Umbilical cord (tissue), 2 donors: ENCODE results near the gene DGCR8. TPM values are rescaled to one million over a fixed set of nuclear protein-coding genes. Genes with fewer than 3 reads are reported as not detected.

Experiments used
- DNase-seq: peaks from one replicate; pipeline ENCODE4 v3.0.0-alpha.2; 2015; ENCODE audit warnings: low spot score
- total RNA-seq: library from RNA; depleted of rRNA; stranded (reverse); fragments of >200 nt; gene quantifications from one replicate; pipeline ENCODE4 v1.2.3, GENCODE V29; 2014; ENCODE audit warnings: low replicate concordance; ENCODE audit not compliant: insufficient read depth

The DGCR8 gene
- 16.4 TPM for total RNA-seq

- peak; percentile 97 for DNase-seq
These were observed at the start of gene DGCR8 for GRCh38 chr22:20079745-20080444. Gene DGCR8, plus strand, starts transcription at chr22:20080241. Its CDS starts 5,723 bp downstream, at chr22:20085964.

DNA sequence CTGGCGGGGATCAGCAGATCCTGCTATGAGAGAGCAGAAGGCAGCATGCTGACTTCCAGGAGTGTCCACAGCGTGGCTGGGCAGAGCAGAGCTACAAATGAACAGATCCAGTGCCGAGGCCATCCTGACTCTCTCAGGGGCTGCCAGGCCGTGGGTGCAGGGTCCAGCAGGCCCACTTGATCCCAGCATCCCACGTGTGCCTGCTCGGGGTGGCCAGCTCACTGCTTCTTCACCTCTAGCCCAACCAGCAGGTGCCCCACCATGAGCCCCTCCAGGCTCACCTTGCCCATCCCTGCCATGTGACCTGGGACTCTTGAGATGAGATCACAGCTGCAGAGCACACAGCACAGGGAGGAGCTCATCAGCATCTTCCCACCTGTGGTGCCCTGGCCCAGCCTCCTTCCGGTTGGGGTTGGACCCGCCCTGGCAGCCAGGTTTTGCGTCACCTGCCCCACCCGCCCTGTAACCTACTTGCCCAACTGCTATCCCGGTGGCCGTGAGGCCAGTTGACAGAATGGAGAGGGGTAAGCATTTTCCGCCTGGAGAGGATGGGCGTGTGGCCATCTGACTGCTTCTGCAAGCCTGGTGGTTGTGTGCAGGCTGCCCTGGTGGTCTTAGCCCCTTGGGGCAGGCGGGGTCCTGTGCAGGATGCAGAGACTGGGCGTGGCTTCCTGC is 48.2 kb upstream of the DGCR8 start:
- no peak for DNase-seq

DNA sequence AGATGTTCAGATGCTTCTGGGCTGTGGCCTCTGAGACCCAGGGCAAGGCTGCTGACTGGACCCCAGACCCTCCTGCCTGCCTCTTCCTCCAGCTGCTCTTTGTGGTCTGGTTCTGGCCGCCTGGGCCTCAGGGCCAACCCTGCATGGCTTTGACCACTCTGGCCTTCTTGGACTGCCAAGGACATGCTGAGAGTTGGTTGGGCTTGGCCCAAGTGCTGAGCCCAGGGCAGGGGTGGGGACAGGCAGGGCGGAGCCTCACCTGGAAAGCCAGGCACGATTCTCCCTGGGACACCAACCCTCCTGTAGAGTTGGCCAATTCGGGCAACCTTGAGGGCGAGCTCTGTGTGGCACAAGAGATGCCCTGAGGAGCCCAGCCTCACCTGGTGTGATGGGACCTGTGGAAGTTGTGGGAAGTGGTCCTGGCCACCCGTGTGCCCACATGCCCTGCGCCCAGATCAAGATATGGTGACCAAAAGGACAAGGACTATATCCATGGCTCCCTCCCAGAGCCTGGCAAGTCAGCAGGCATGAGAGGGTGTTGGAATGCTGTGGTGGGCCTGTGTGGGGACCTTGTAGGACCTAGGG is 47.5 kb upstream of the DGCR8 start:
- no peak for DNase-seq

DNA sequence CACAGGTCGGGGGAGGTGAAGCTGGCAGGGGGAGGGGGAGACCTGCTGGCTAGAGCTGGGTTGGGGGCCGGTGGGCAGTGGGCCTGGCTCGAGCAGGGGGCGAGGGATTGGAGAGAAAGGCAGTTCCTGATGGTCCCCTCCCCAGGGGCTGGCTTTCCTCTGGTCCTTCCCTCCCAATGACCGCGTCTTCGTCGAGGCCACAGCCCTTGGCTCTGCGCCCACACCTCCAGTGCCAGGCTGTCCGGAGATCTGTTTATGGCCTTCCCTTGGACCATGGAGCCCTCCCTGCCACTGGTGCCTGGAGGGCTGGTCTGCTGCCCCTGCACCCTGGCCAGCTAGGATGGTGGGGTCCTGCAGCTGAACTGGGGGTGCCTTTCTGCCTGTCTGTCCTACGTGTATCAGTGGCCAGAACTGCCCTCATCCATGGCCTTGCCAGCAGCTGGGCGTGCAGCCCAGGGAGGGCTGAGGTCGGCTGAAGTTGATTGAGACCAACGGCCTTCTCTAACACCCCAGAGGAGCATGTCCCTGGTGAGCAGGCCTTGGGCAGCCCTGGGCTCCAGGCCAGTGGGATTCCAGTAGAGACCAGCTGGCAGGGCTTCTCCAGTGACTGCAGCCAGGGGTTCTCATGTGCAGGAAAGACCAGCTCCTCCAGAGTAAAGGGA is 46.9 kb upstream of the DGCR8 start:
- no peak for DNase-seq

DNA sequence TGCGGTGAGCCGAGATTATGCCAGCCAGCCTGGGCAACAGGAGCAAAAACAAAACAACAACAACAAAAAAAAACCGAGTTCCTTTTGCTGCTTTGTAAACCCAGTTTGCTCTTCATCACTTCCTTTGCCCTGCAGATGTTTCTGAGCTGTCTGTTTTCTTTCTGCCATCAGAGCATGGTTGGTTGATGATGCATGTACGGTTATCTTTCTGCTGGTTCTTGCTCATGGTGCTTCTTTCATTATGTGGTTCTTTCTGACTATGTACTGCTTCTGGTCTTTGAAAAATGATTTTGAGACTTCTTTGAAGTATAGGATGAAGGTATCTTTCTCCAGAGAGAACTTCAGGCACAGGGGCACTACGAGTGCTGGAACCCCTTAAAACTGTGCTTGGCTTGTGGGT is 45.9 kb upstream of the DGCR8 start:
- DNase-seq = no peak

- no peak for DNase-seq
These were observed 44.5 kb upstream of the DGCR8 start for GRCh38 chr22:20035375-20036083.

- no peak for DNase-seq
These were observed 44.0 kb upstream of the DGCR8 start for GRCh38 chr22:20036084-20036482.

GRCh38 chr22:20036535-20037392 is 43.3 kb upstream of the DGCR8 start:
- no peak for DNase-seq

DNA sequence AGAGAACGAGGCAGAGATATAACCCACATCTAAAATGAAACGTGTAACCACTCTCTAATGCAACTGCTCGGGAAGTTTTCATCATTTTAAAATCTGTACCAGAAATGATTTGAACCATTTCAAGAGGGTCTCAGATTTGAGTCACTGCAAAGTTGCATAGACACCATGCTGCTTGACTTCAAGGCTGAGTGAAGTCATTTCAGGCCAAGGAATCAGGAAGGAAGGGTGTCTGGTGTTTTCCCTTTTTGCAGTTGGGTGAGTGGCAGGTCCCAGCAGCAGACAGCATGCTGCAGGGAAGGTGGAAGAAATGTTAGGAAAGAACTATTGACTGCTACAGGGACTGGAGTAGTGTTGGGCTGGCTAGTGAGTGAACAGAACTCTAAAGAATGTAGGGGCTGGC is 42.6 kb upstream of the DGCR8 start:
- no peak for DNase-seq

DNA sequence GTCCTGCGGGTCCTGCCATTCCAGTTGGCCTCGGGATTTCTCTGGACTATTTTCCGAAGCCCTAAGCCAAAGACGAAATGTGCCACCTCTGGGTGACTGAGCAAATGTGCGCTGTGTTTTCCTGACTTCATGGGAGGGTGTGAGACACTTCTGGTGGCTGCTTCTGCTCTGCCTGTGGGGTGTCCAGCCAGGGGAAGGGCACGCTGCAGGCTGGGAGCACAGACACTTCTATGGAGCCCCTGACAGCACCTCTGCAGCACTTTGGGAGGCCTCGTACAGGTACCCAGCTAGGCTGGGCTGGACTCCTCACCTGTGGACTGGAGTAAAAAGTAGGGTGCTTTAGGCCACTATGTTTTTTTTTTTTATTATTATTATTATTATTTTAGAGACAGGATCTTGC is 41.5 kb upstream of the DGCR8 start:
- no peak for DNase-seq

DNA sequence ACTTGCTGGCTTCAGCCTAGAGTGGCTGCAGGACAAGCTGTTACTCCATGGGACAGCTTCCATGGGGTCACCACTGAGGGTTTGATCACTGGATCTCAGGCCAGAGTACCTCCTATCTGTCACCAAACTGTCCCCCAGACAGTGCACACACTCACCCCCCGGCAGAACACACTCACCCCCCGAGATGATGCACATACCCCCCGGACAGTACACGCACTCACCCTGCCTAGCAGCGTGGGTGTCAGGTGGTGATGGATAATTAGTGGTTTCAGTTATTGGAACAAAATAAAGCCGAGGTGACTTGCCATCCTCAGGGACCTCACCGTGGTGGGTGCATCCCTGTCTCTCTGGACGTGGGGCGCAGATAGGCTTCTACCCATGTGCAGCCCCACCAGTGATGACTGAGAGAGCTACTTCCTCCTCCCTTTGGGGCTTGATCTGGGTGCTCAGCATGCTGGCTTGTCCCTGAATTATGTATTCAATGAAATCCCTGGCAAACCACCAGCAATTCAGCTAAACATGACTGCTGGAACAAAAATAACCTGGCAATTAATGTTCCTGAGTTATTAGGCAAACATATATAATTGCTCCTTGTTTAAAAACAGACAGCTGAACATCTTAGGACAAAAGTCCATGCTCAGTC is 40.2 kb upstream of the DGCR8 start:
- no peak for DNase-seq

GRCh38 chr22:20040327-20041200 is 39.5 kb upstream of the DGCR8 start:
- DNase-seq = no peak

DNA sequence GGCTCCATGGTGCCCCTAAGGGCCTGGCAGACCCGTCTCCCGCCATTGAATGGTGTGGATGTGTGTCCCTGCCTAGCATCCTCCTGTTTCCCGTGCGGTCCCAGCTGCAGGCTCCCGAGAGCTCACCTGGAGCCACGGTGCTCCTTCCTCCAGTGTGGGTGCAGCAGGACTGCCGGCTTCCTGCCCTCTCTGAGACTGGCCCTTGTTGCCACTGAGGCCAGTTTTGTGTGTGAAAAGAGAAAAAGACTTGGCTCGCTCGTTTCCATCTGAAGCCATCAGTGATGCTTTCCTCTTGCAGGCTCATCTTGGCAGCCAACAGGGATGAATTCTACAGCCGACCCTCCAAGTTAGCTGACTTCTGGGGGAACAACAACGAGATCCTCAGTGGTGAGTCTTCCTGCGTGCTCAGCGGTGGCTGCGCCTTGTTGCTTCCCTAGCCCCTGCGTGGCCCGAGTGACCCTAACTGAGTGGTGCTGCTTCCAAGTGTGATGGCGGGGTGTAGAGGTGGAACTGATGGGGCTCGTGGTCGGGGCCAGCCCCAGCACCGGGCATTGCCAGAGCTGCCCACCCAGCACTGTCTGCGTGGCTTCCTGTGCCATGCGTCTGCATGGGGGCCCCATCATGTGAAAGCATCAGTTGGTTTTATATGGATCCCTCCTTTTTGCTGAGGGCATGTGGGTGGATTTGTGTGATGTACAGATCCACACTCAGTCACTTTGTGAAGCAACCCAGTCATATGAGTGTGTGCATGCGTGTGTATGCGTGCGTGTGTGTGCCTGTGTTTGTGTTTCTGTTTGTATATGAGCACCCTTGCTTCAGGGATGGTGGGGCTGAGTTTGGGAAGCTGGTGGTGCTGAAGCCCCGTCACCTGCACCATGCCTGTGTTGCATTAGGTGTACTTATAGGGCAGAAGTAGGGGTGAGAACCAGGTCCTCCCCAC is 36.7 kb upstream of the DGCR8 start:
- DNase-seq = no peak

DNA sequence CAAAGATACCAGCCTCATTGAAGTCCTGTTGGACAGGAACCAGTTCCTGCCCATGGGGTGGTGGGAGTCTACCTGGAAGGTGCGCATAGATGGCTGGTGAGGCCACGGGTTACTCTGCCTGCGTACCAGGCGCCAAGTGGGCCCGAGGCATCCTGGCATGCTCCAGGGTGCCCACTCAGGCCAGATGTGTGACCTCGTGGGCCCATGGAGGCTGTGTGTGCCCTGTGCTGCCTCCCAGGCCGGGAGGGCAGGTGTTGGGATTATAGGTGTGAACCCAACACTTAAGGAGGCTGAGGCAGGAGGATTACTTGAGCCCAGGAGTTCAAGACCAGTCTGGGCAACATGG is 36.1 kb upstream of the DGCR8 start:
- DNase-seq = no peak

DNA sequence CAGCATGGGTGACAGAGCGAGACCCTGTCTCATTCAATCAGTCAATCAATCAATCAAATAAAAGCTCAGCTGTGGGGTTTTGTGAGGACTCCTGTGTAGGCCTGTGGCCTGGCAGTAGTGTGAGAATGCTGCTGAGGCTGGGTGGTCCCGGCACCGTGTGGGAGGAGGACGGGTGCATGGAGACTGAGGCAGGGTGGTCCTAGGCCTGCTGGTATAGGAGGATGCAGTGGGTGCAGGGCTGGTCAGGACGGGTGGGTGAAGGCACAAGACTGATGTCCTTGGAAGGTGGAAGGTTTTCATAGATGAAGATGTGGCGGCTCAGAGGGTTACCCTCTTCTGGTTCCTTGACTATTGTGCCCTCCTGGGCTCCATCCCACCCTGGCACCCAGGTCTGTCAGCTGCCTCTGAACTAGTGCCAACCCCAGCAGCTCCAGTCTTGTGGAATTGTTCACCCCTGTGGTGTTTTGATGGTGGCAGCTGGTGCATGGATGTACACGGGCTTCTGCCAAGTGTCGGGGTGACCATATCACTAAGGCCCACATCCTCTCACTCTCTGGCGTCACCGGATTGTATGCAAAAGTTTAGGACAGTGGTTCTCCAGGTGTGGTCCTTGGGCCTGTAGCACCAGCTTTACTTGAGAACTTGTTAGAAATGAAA is 35.4 kb upstream of the DGCR8 start:
- DNase-seq = no peak

- DNase-seq = no peak
These were observed 33.3 kb upstream of the DGCR8 start for GRCh38 chr22:20046730-20047129.

GRCh38 chr22:20051927-20052308 is 28.1 kb upstream of the DGCR8 start:
- no peak for DNase-seq
